BJ (cell line): ENCODE data around the gene DPPA5. TPM values are rescaled to one million over a fixed set of nuclear protein-coding genes. Genes with fewer than 3 reads are reported as not detected.
"Not testable (repeated sequence)": the region's sequence is repeated elsewhere in the genome, so short reads cannot be mapped to it uniquely, and the experiment has no call there.

ENCODE experiments used
- CTCF ChIA-PET: fragments of 350-600 bp; formaldehyde crosslinking; extraction: SDS; loops from one replicate; lab custom pipeline; 2021; ENCODE audit warnings: antibody characterized with exemption, inconsistent platforms; lab: Yijun Ruan, JAX
- POLR2A ChIA-PET: fragments of 300-600 bp; sonication (Branson Sonifier 250); formaldehyde crosslinking; extraction: SDS; loops from one replicate; lab custom pipeline; 2021; ENCODE audit warnings: antibody characterized with exemption; lab: Charles Lee
- DNase-seq: peaks from one replicate; pipeline ENCODE4 v3.0.0-alpha.2; 2011; ENCODE audit warnings: low read depth
- H3K27me3 ChIP-seq: 2 replicates; pipeline ENCODE4 v1.6.0; 2011; ENCODE audit warnings: low read length; ENCODE audit not compliant: control insufficient read depth, insufficient read depth
- H3K36me3 ChIP-seq: 2 replicates; pipeline ENCODE4 v1.5.1; 2011; ENCODE audit warnings: low read length; ENCODE audit not compliant: control insufficient read depth, insufficient read depth
- H3K4me3 ChIP-seq: 2 replicates; pipeline ENCODE4 v1.5.1; 2011; ENCODE audit warnings: low read depth, mild to moderate bottlenecking, control low read depth, low read length
- CTCF ChIP-seq: IDR thresholded peaks from 2 replicates; pipeline ENCODE4 v1.5.1; 2011; ENCODE audit warnings: low read depth, mild to moderate bottlenecking, control low read depth, inconsistent platforms, low read length, moderate library complexity; ENCODE audit not compliant: insufficient read depth
- polyA plus RNA-seq: library from polyadenylated mRNA; depleted of rRNA; stranded (reverse); fragments of >200 nt; gene quantifications from 2 replicates; pipeline ENCODE4 v1.2.3, GENCODE V29; 2011

Gene DPPA5
- polyA plus RNA-seq, 1 experiment = not detected

- Histone ChIP-seq H3K4me3 (no peak overlapping the region), H3K27me3 (no peaks in the 10 kb centered on the region), H3K36me3 (no peaks in the 10 kb centered on the region)
- ChIA-PET POLR2A (no interaction called here), CTCF (no interaction called here)
- no peak for TF ChIP-seq CTCF
- no peak for DNase-seq
These were observed 39.2 kb upstream of the DPPA5 start for GRCh38 chr6:73393278-73393677.

GRCh38 chr6:73392188-73392587, 38.1 kb upstream of the DPPA5 start:
- H3K27me3 ChIP-seq, DNase-seq, POLR2A ChIA-PET, CTCF ChIA-PET, H3K4me3 ChIP-seq, H3K36me3 ChIP-seq: not testable (repeated sequence)

- CTCF ChIA-PET = no interaction called here
- DNase-seq = no peak
- Histone ChIP-seq H3K27me3 (no peaks in the 10 kb centered on the region), H3K4me3 (no peak overlapping the region), H3K36me3 (no peaks in the 10 kb centered on the region)
- TF ChIP-seq CTCF = no peak
- POLR2A ChIA-PET = no interaction called here
These were observed 37.6 kb upstream of the DPPA5 start for GRCh38 chr6:73391675-73392074.

GRCh38 chr6:73389854-73390253, 35.8 kb upstream of the DPPA5 start:
- POLR2A ChIA-PET = no interaction called here

GRCh38 chr6:73388800-73389512, 34.9 kb upstream of the DPPA5 start:
- peak; percentile 85 for TF ChIP-seq CTCF
- Histone ChIP-seq H3K36me3 (no peaks in the 10 kb centered on the region), H3K27me3 (no peaks in the 10 kb centered on the region), H3K4me3 (peak overlapping the region; percentile 44)
- ChIA-PET CTCF (interaction anchor here (0.7 to 2.0 kb wide), 13 partner anchors 9 to 104 kb away, joined by 3 to 18 read pairs (median 6); partner anchors contain the start of gene OOEP), POLR2A (no interaction called here)
- DNase-seq = peak; percentile 15

More at GRCh38 chr6:73389854-73390253, 35.8 kb upstream of the DPPA5 start:
- TF ChIP-seq CTCF = no peak
- no peak overlapping the region for H3K4me3 ChIP-seq
- DNase-seq = no peak
- H3K27me3 ChIP-seq = no peaks in the 10 kb centered on the region
- CTCF ChIA-PET = interaction anchor here (2.0 kb wide), 1 partner anchor 63 kb away, joined by 8 read pairs; no protein-coding TSS in a partner anchor
- no peaks in the 10 kb centered on the region for H3K36me3 ChIP-seq
